Osteoblast (primary cell): ENCODE measurements around the gene ZNF335. TPM values are rescaled to one million over a fixed set of nuclear protein-coding genes. Genes with fewer than 3 reads are reported as not detected.
A peak's percentile ranks its signal among the peaks of the same experiment; 100 is the strongest.

Experiments
- DNase-seq: peaks from one replicate; pipeline ENCODE4 v3.0.0; 2011; ENCODE audit warnings: low spot score, mixed read lengths; ENCODE audit not compliant: insufficient read length; ENCODE audit errors: missing footprints
- H2AFZ ChIP-seq: 2 replicates; pipeline ENCODE4 v1.6.0; 2011; ENCODE audit warnings: mild to moderate bottlenecking, low read length
- H3K27ac ChIP-seq: 2 replicates; pipeline ENCODE4 v1.5.1; 2011; ENCODE audit warnings: mild to moderate bottlenecking, low read depth, low read length, moderate library complexity
- H3K27me3 ChIP-seq: 2 replicates; pipeline ENCODE4 v1.6.0; 2012; ENCODE audit warnings: mild to moderate bottlenecking, control low read depth, inconsistent platforms, low read length, moderate library complexity; ENCODE audit not compliant: insufficient read depth
- H3K36me3 ChIP-seq: 2 replicates; pipeline ENCODE4 v1.5.1; 2011; ENCODE audit warnings: mild to moderate bottlenecking, low read length, control low read depth, moderate library complexity; ENCODE audit not compliant: insufficient read depth
- H3K4me1 ChIP-seq: 2 replicates; pipeline ENCODE4 v1.5.1; 2011; ENCODE audit warnings: mild to moderate bottlenecking, low read length, control low read depth, moderate library complexity; ENCODE audit not compliant: insufficient read depth
- H3K4me2 ChIP-seq: 2 replicates; pipeline ENCODE4 v1.6.0; 2011; ENCODE audit warnings: mild to moderate bottlenecking, low read length; ENCODE audit not compliant: insufficient read depth
- H3K4me3 ChIP-seq: fragments of 200-600 bp; sonication (generic); 3 replicates; pipeline ENCODE4 v1.5.1; 2012; ENCODE audit warnings: mild to moderate bottlenecking, low read length, inconsistent platforms; ENCODE audit not compliant: insufficient read depth
- H3K79me2 ChIP-seq: 2 replicates; pipeline ENCODE4 v1.6.0; 2012; ENCODE audit warnings: mild to moderate bottlenecking, low read length, control low read depth, inconsistent platforms; ENCODE audit not compliant: insufficient read depth
- H3K9me3 ChIP-seq: 2 replicates; pipeline ENCODE4 v1.5.1; 2011; ENCODE audit warnings: low read depth, low read length, control low read depth
- H4K20me1 ChIP-seq: 2 replicates; pipeline ENCODE4 v1.6.0; 2012; ENCODE audit warnings: mild to moderate bottlenecking, low read length, control low read depth; ENCODE audit not compliant: insufficient read depth
- total RNA-seq: library from RNA; depleted of rRNA; stranded (reverse); fragments of >200 nt; gene quantifications from 2 replicates; pipeline ENCODE4 v1.2.3, GENCODE V29; 2012
- TF ChIP-seq, protein P1 (sequence below): IDR thresholded peaks from 2 replicates; pipeline ENCODE4 v1.5.1; 2011; ENCODE audit warnings: mild to moderate bottlenecking, low read depth, low read length, moderate library complexity; ENCODE audit errors: extremely low read depth

Gene ZNF335
- total RNA-seq, 1 donor: 20.3 TPM

DNA sequence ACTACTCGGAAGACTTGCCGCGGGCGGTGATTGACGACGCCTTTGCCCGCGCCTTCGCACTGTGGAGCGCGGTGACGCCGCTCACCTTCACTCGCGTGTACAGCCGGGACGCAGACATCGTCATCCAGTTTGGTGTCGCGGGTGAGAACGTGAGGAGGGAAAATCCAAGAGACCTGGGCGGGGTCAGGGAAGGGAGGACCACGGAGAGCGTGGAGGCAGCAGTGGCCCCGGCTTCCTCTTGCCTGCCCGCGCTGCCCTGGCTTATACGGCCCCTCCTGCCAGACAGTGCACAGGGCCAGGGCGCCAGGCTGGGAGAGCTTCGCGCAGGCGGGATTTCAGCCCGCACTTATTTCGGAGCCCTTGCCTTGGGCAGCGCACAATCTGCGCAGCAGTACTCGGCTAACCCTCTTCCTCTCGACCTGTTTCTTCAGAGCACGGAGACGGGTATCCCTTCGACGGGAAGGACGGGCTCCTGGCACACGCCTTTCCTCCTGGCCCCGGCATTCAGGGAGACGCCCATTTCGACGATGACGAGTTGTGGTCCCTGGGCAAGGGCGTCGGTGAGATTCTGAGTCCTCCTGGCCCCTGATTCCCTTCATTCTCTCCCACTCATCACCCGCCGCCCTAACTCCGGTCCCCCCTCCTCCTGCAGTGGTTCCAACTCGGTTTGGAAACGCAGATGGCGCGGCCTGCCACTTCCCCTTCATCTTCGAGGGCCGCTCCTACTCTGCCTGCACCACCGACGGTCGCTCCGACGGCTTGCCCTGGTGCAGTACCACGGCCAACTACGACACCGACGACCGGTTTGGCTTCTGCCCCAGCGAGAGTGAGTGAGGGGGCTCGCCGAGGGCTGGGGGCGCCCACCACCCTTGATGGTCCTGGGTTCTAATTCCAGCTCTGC, 38.7 kb upstream of the ZNF335 start:
- H3K4me1 ChIP-seq: peaks cover 5% of the 10 kb centered on the region
- H3K4me3 ChIP-seq: no peak overlapping the region
- H3K4me2 ChIP-seq: no peak overlapping the region
- no peaks in the 10 kb centered on the region for H3K9me3 ChIP-seq
- H3K79me2 ChIP-seq: no peaks in the 10 kb centered on the region
- no peak overlapping the region for H2AFZ ChIP-seq
- H4K20me1 ChIP-seq: no peaks in the 10 kb centered on the region
- H3K27me3 ChIP-seq: peaks cover 33% of the 10 kb centered on the region
- TF ChIP-seq, protein P1, sequence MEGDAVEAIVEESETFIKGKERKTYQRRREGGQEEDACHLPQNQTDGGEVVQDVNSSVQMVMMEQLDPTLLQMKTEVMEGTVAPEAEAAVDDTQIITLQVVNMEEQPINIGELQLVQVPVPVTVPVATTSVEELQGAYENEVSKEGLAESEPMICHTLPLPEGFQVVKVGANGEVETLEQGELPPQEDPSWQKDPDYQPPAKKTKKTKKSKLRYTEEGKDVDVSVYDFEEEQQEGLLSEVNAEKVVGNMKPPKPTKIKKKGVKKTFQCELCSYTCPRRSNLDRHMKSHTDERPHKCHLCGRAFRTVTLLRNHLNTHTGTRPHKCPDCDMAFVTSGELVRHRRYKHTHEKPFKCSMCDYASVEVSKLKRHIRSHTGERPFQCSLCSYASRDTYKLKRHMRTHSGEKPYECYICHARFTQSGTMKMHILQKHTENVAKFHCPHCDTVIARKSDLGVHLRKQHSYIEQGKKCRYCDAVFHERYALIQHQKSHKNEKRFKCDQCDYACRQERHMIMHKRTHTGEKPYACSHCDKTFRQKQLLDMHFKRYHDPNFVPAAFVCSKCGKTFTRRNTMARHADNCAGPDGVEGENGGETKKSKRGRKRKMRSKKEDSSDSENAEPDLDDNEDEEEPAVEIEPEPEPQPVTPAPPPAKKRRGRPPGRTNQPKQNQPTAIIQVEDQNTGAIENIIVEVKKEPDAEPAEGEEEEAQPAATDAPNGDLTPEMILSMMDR: no peak
- peak; percentile 85 for DNase-seq
- no peaks in the 10 kb centered on the region for H3K36me3 ChIP-seq
- no peak overlapping the region for H3K27ac ChIP-seq

DNA sequence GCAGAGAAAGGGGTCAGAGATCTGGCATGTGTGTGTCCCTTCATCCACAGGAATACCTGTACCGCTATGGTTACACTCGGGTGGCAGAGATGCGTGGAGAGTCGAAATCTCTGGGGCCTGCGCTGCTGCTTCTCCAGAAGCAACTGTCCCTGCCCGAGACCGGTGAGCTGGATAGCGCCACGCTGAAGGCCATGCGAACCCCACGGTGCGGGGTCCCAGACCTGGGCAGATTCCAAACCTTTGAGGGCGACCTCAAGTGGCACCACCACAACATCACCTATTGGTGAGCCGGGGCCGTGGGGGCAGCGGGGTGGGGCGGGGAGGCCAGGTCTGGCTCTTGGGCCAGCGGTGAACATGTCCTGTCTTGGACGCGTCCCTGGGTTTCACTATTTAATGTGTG, 37.8 kb upstream of the ZNF335 start:
- Histone ChIP-seq H3K9me3 (no peaks in the 10 kb centered on the region), H3K79me2 (no peaks in the 10 kb centered on the region), H4K20me1 (no peaks in the 10 kb centered on the region), H3K4me3 (no peak overlapping the region), H3K27ac (no peak overlapping the region), H3K4me2 (no peak overlapping the region), H3K27me3 (peaks cover 33% of the 10 kb centered on the region), H2AFZ (no peak overlapping the region), H3K4me1 (peaks cover 5% of the 10 kb centered on the region), H3K36me3 (no peaks in the 10 kb centered on the region)
- TF ChIP-seq, protein P1: no peak
- peak; percentile 39 for DNase-seq

DNA sequence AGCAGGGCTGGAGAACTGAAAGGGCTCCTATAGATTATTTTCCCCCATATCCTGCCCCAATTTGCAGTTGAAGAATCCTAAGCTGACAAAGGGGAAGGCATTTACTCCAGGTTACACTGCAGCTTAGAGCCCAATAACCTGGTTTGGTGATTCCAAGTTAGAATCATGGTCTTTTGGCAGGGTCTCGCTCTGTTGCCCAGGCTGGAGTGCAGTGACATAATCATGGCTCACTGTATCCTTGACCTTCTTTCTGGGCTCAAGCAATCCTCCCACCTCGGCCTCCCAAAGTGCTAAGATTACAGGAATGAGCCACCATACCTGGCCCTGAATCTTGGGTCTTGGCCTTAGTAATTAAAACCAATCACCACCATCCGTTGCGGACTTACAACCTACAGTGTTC, 35.7 kb upstream of the ZNF335 start:
- H3K4me2 ChIP-seq: no peak overlapping the region
- no peak overlapping the region for H2AFZ ChIP-seq
- TF ChIP-seq, protein P1: no peak
- H3K79me2 ChIP-seq: no peaks in the 10 kb centered on the region
- H3K4me3 ChIP-seq: no peak overlapping the region
- H3K27ac ChIP-seq: no peak overlapping the region
- H3K9me3 ChIP-seq: no peaks in the 10 kb centered on the region
- H3K27me3 ChIP-seq: peaks cover 36% of the 10 kb centered on the region
- peaks cover 5% of the 10 kb centered on the region for H3K4me1 ChIP-seq
- H3K36me3 ChIP-seq: no peaks in the 10 kb centered on the region
- no peaks in the 10 kb centered on the region for H4K20me1 ChIP-seq
- no peak for DNase-seq

DNA sequence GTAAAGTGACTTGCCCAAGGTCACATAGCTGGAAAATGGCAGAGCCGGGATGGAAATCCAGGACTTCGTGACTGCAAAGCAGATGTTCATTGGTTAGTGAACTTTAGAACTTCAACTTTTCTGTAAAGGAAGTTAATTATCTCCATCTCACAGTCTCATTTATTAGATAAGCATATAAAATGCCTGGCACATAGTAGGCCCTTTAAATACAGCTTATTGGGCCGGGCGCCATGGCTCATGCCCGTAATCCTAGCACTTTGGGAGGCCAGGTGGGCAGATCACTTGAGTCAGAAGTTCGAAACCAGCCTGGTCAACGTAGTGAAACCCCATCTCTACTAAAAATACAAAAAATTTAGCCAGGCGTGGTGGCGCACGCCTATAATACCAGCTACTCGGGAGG, 35.0 kb upstream of the ZNF335 start:
- Histone ChIP-seq H3K79me2 (no peaks in the 10 kb centered on the region), H3K4me2 (no peak overlapping the region), H3K9me3 (no peaks in the 10 kb centered on the region), H3K27ac (no peak overlapping the region), H4K20me1 (no peaks in the 10 kb centered on the region), H3K4me3 (no peak overlapping the region), H3K36me3 (no peaks in the 10 kb centered on the region), H2AFZ (no peak overlapping the region), H3K4me1 (peaks cover 5% of the 10 kb centered on the region), H3K27me3 (peaks cover 32% of the 10 kb centered on the region)
- TF ChIP-seq, protein P1: no peak
- no peak for DNase-seq
